Renal pelvis (tissue), 4 donors: ENCODE data around the gene ANGPTL4. TPM values are rescaled to one million over a fixed set of nuclear protein-coding genes. Genes with fewer than 3 reads are reported as not detected.
"Not testable (repeated sequence)": the region's sequence is repeated elsewhere in the genome, so short reads cannot be mapped to it uniquely, and the experiment has no call there.

Experiments used
- DNase-seq: peaks from one replicate; pipeline ENCODE4 v3.0.0-alpha.2; 2013
- polyA plus RNA-seq, 3 donors: library from polyadenylated mRNA; unstranded; fragments of 120-200 nt; gene quantifications; one replicate each; pipeline ENCODE4 v1.2.1, GENCODE V29; 2013; ENCODE audit not compliant: insufficient read length in 3 of 3

The ANGPTL4 gene
- polyA plus RNA-seq, 3 donors = 2.7 to 3.7 (median 3.6) TPM

GRCh38 chr19:8332976-8333766 is 30.8 kb upstream of the ANGPTL4 start:
- DNase-seq = no peak

- no peak for DNase-seq
Measured at GRCh38 chr19:8333767-8334457, 30.0 kb upstream of the ANGPTL4 start.

- peak; percentile 68 for DNase-seq
Measured at GRCh38 chr19:8334458-8335342, 29.3 kb upstream of the ANGPTL4 start.

- no peak for DNase-seq
Measured at GRCh38 chr19:8335343-8336071, 28.4 kb upstream of the ANGPTL4 start.

GRCh38 chr19:8336072-8336569 is 27.8 kb upstream of the ANGPTL4 start:
- DNase-seq = no peak

- no peak for DNase-seq
Measured at GRCh38 chr19:8336660-8337059, 27.3 kb upstream of the ANGPTL4 start.

- DNase-seq = no peak
Measured at GRCh38 chr19:8337728-8338127, 26.2 kb upstream of the ANGPTL4 start.

GRCh38 chr19:8338835-8339234 is 25.1 kb upstream of the ANGPTL4 start:
- DNase-seq = no peak

- no peak for DNase-seq
Measured at GRCh38 chr19:8340341-8341096, 23.4 kb upstream of the ANGPTL4 start.

GRCh38 chr19:8341504-8341903 is 22.5 kb upstream of the ANGPTL4 start:
- DNase-seq = not testable (repeated sequence)

GRCh38 chr19:8342316-8342683 is 21.7 kb upstream of the ANGPTL4 start:
- DNase-seq = no peak

- peak; percentile 93 for DNase-seq
Measured at GRCh38 chr19:8342684-8343482, 21.1 kb upstream of the ANGPTL4 start, which contains the start of gene KANK3. Gene KANK3 (minus strand): TSS chr19:8343262. CDS start chr19:8337828, 5,434 bp downstream.

GRCh38 chr19:8343483-8343844 is 20.5 kb upstream of the ANGPTL4 start:
- no peak for DNase-seq

- DNase-seq = not testable (repeated sequence)
Measured at GRCh38 chr19:8349629-8350372, 14.2 kb upstream of the ANGPTL4 start.

- DNase-seq = peak; percentile 69
Measured at GRCh38 chr19:8352134-8352827, 11.7 kb upstream of the ANGPTL4 start.

GRCh38 chr19:8352845-8353244 is 11.1 kb upstream of the ANGPTL4 start:
- not testable (repeated sequence) for DNase-seq

GRCh38 chr19:8355631-8356402 is 8.1 kb upstream of the ANGPTL4 start:
- DNase-seq = no peak
